Rectal smooth muscle tissue (tissue), 1 donor: ENCODE results near the gene CARNS1.
"Not testable (repeated sequence)": the region's sequence is repeated elsewhere in the genome, so short reads cannot be mapped to it uniquely, and the experiment has no call there.

Experiments
- H3K27ac ChIP-seq: one replicate; pipeline ENCODE4 v1.7.0; 2013; ENCODE audit warnings: low read depth, low read length, inconsistent platforms
- H3K27me3 ChIP-seq: one replicate; pipeline ENCODE4 v1.7.0; 2013; ENCODE audit warnings: low read length; ENCODE audit not compliant: control insufficient read depth, insufficient read depth
- H3K36me3 ChIP-seq: one replicate; pipeline ENCODE4 v1.7.0; 2013; ENCODE audit warnings: low read length; ENCODE audit not compliant: control insufficient read depth, insufficient read depth
- H3K4me1 ChIP-seq: one replicate; pipeline ENCODE4 v1.7.0; 2013; ENCODE audit warnings: low read length; ENCODE audit not compliant: control insufficient read depth, insufficient read depth
- H3K4me3 ChIP-seq: one replicate; pipeline ENCODE4 v1.7.0; 2013; ENCODE audit warnings: low read length
- H3K9ac ChIP-seq: one replicate; pipeline ENCODE4 v1.7.0; 2013; ENCODE audit warnings: low read length

Gene CARNS1

DNA sequence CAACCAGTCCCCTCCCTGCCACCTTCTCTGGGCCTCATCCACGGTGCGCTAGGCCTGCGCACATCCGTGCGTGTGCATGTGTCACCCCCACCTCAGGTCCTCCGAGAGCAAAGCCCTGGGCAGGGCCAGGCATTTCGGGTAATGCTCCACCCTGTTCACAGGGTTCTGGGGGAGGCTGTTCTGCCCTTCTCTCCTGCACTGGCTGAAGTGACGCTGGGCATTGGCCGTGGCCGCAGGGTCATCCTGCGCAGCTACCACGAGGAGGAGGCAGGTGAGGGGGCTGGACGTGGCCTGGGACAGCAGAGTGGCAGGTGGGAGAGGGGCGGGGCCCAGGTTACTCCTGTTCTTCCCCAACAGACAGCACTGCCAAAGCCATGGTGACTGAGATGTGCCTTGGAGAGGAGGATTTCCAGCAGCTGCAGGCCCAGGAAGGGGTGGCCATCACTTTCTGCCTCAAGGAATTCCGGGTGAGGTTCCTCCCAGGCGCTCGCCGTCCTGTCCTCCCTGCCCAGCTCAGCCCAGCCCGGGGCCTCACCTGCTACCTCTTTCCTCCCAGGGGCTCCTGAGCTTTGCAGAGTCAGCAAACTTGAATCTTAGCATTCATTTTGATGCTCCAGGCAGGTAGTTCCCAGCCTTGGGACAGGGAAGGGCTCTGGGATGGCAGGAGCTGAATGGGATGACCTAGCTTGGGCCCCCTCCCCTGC, 19.8 kb upstream of the CARNS1 start:
- Histone ChIP-seq H3K4me3 (no peak overlapping the region), H3K9ac (no peak overlapping the region), H3K27me3 (no peaks in the 10 kb centered on the region), H3K27ac (no peak overlapping the region), H3K36me3 (peaks cover 20% of the 10 kb centered on the region), H3K4me1 (peaks cover 22% of the 10 kb centered on the region)

- Histone ChIP-seq H3K9ac (no peak overlapping the region), H3K27ac (no peak overlapping the region), H3K4me1 (peaks cover 18% of the 10 kb centered on the region), H3K36me3 (peaks cover 20% of the 10 kb centered on the region), H3K27me3 (no peaks in the 10 kb centered on the region), H3K4me3 (no peak overlapping the region)
These were observed 19.3 kb upstream of the CARNS1 start for GRCh38 chr11:67396259-67396581.

DNA sequence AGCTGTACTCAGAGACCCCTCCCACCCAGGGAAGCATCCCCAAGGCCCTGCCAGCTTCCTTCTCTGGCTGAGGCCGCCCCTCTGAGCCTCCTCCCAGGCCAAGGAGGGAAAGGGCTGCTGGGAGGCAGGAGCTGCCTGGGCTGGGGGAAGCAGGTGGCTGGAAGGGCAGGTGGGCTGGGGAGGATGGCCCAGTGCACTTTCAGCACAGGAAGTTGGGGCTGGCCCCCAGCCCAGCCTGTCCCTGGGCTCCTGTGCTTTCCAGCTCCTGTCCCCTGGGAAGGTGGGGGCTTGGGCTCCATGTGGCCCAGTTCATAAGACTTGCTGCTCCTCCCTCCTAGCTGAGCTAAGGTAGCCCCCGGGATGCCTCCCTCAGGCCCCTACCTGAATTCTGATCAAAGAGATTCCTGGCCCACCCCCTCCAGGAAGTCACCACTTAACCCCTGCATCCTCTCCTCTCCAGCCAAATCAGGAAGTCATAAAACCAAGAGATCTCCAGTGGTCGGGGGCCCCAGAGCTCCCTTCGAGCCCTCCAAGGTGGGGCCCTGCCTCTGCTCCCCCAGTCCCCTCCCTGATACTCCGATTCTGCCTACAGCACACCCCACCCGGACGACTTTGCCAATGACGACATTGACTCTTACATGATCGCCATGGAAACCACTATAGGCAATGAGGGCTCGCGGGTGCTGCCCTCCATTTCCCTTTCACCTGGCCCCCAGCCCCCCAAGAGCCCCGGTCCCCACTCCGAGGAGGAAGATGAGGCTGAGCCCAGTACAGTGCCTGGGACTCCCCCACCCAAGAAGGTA, 18.7 kb upstream of the CARNS1 start:
- no peak overlapping the region for H3K27ac ChIP-seq
- H3K36me3 ChIP-seq = peaks cover 20% of the 10 kb centered on the region
- H3K27me3 ChIP-seq = no peaks in the 10 kb centered on the region
- peaks cover 18% of the 10 kb centered on the region for H3K4me1 ChIP-seq
- no peak overlapping the region for H3K9ac ChIP-seq
- no peak overlapping the region for H3K4me3 ChIP-seq

GRCh38 chr11:67397536-67397935, 17.9 kb upstream of the CARNS1 start:
- peaks cover 15% of the 10 kb centered on the region for H3K4me1 ChIP-seq
- no peaks in the 10 kb centered on the region for H3K27me3 ChIP-seq
- H3K27ac ChIP-seq = no peak overlapping the region
- no peak overlapping the region for H3K9ac ChIP-seq
- H3K4me3 ChIP-seq = no peak overlapping the region
- peaks cover 20% of the 10 kb centered on the region for H3K36me3 ChIP-seq

GRCh38 chr11:67397986-67398660, 17.4 kb upstream of the CARNS1 start:
- no peak overlapping the region for H3K27ac ChIP-seq
- no peak overlapping the region for H3K4me3 ChIP-seq
- H3K36me3 ChIP-seq = peaks cover 20% of the 10 kb centered on the region
- peaks cover 13% of the 10 kb centered on the region for H3K4me1 ChIP-seq
- H3K9ac ChIP-seq = no peak overlapping the region
- H3K27me3 ChIP-seq = no peaks in the 10 kb centered on the region

DNA sequence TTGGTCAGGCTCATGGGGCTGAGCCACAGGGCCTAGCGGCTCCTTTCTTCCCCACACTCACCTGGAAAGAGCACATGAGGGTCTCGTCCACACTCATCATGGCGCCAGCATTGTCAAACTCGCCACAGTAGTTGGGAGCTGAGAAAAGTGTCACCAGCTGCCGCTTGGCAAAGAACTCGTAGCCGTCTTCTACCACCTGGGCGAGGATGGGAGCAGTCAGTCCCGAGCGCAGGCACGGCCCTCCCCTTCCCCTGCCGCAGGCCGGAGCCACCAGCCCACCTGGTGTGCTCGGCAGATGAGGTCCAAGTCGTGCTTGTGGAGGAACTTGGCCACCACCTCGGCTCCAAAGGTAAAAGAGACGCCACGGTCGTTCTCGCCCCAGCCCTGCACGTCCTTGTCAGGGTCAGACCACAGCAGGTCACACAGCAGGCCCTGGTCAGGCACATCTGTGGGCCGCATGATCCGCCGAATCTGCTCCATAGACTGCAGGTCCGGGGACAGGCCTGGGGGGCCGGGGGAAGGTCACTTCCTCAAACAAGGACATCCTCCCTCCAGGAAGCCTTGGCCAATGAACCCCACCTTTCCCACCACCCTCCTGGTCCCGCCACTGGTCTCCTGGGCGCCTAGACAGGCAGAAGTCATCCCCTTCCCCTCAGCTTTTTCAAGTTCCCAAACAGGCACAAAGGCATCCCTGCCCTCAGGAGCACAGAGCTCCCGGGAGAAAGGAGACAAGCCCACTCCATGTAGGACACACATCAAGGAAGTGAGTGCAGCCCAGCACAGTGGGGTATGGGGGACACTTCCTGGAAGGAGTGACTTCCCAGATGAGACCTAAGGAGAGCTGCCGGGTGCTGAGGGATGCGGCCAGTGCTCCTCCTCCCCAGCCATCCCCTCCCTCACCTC, 16.6 kb upstream of the CARNS1 start:
- Histone ChIP-seq H3K36me3 (peaks cover 20% of the 10 kb centered on the region), H3K27ac (no peak overlapping the region), H3K4me1 (peaks cover 13% of the 10 kb centered on the region), H3K4me3 (no peak overlapping the region), H3K27me3 (no peaks in the 10 kb centered on the region), H3K9ac (no peak overlapping the region)

DNA sequence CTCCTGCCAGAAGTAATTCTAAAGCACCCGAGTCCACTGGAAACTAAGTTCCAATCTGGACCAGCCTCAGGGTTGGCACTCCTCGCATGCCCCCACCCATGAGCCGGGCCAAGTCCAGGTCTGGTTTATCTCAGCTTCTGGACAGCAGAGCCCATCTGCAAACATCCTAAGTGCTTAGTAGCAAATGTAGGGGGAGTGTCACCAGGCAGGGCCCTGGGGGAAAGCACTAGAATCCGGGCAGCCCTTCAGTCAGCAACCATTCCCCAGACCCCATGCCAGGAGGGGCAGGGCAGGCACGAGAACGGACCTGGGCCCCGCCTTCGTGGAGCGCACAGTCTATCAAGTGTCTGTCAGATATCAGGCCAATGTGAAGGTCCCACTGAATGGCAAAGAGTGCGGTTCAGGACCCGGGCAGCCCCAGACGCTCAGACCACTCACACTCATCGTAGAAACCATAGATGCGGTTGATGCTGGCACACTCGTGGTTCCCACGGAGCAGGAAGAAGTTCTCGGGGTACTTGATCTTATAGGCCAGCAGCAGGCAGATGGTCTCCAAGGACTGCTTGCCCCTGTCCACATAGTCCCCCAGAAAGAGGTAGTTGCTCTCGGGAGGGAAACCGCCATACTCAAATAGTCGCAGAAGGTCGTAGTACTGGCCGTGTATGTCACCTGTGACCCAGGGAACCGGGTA, 15.1 kb upstream of the CARNS1 start:
- H3K27ac ChIP-seq = peak overlapping the region; percentile 91
- H3K27me3 ChIP-seq = no peaks in the 10 kb centered on the region
- peaks cover 20% of the 10 kb centered on the region for H3K36me3 ChIP-seq
- peak overlapping the region; percentile 81 for H3K9ac ChIP-seq
- H3K4me1 ChIP-seq = peaks cover 13% of the 10 kb centered on the region
- peak overlapping the region; percentile 87 for H3K4me3 ChIP-seq

- H3K36me3 ChIP-seq = peaks cover 20% of the 10 kb centered on the region
- peak overlapping the region; percentile 91 for H3K27ac ChIP-seq
- H3K4me3 ChIP-seq = peak overlapping the region; percentile 87
- peaks cover 13% of the 10 kb centered on the region for H3K4me1 ChIP-seq
- no peaks in the 10 kb centered on the region for H3K27me3 ChIP-seq
- H3K9ac ChIP-seq = peak overlapping the region; percentile 81
These were observed 14.5 kb upstream of the CARNS1 start for GRCh38 chr11:67400942-67401494.

DNA sequence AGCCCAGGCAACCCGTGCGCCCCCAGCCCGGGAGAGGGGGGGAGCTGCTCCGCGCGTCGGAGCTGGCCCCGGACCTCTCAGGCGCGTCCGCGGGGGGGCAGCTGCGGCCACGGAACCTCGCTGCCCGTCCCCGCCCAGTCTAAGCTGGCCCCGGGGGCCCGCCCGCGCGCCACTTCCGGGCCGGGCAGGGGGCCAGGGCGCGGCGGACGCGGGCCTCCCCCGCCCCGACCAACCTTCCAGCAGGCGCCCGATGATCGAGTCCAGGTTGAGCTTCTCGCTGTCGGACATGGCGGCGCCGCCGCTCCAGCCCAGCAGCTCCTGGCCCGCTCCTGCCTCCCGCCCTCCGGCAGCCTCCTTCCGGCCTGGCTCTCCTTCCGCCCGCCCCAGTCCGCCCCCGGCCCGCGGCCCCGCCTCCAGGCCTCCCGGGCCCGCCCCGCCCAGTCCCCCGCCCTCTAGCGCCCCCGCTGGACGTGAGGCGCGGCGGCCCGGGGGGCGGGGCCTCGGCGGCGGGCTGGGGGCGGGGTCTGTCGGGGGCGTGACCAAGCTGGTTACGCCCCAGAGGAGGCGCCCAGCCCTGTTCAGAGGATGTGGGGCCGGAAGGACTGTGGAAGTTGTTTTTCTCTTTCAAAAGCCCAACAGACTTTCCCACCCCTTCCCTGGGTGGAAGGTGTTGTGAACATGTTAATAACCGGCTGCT, 13.8 kb upstream of the CARNS1 start, which contains the start of gene PPP1CA:
Gene PPP1CA (minus strand): TSS at position 364 of the 697 bp plus-strand sequence. CDS start 76 bp downstream, at position 288.
- H3K27me3 ChIP-seq = no peaks in the 10 kb centered on the region
- H3K27ac ChIP-seq = peak within 1 kb of the TSS; percentile 91
- peak within 1 kb of the TSS; percentile 87 for H3K4me3 ChIP-seq
- peaks cover 13% of the 10 kb centered on the region for H3K4me1 ChIP-seq
- H3K36me3 ChIP-seq = peaks cover 20% of the 10 kb centered on the region
- H3K9ac ChIP-seq = peak within 1 kb of the TSS; percentile 82

- Histone ChIP-seq H3K36me3 (peaks cover 20% of the 10 kb centered on the region), H3K9ac (peak overlapping the region; percentile 82), H3K4me3 (peak overlapping the region; percentile 76), H3K4me1 (peaks cover 13% of the 10 kb centered on the region), H3K27ac (peak overlapping the region; percentile 90)
- not testable (repeated sequence) for H3K27me3 ChIP-seq
These were observed 13.2 kb upstream of the CARNS1 start for GRCh38 chr11:67402192-67402839.
